ENCODE measurements around the gene RASSF7.
A peak's percentile ranks its signal among the peaks of the same experiment; 100 is the strongest.

The RASSF7 gene

DNA sequence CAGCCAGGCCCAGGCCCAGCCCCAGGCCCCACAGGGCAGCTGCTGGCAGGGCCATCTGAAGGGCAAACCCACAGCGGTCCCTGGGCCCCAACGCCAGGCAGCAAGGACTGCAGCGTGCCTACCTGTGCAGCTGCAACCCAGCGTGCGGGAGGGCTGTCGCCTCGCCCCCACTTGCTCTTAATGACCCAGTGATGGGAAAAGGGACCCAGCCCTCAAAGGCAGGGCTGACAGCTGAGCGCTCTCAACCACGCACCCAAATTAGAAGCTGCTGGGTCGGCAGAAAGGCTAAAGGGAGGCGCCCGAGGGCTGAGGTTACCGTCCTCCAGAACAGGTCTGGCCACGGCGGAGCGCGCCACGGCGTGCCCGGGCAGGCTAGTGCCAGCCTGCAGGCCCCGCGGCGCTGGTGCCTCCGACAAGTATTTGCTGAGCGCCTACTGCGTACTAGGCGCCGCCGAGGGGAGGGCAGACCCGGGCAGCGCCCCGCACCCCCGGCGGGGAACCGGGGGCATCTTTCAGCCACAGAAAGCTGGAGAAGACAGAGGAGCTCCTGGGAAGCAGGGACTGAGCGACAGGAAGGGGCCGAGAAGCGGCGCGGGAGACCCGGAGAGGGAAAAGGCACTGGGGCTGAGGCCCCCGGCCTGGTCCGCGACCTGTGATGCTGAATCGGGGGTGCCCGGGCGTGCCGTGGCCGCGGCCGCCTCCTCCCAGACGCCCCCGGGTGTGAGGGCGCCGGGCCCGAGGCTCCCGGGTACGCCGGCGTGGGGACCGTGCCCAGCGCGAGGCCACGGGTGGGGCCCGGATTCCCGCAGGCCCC lies 26.2 kb upstream of the RASSF7 start:
- peaks cover 27% of the 10 kb centered on the region for H3K36me3 ChIP-seq (ENCODE audit: control insufficient read depth, insufficient read depth, low read length)
- H3K9me3 ChIP-seq (ENCODE audit: control insufficient read depth, insufficient read depth, low read depth, low read length) = no peaks in the 10 kb centered on the region
- peak overlapping the region; percentile 83 for H3K4me3 ChIP-seq (ENCODE audit: low read depth, low read length)
- H3K27ac ChIP-seq (ENCODE audit: low read depth, low read length) = no peak overlapping the region
- peak overlapping the region; percentile 72 for H3K9ac ChIP-seq (ENCODE audit: low read length)
- H3K27me3 ChIP-seq (ENCODE audit: control insufficient read depth, insufficient read depth, low read length) = peaks cover 13% of the 10 kb centered on the region
- peaks cover 9% of the 10 kb centered on the region for H3K4me1 ChIP-seq (ENCODE audit: control insufficient read depth, insufficient read depth, low read length)

DNA sequence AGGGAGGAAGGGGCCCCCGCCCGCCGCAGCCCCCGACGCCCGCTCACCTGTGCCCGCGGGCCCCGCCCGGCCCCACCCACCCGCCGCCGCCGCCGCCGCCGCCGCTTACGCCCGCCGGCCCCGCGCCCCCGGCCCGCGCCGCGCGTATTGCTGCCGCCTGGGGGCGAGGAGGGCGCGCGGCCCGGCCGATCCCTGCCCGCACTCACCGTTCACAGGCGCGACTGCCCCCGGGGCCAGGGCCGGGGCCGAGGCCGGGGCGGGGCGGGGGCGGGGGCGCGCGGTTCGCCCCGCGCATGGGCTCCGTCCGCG lies 25.6 kb upstream of the RASSF7 start:
- Histone ChIP-seq H3K4me3 (ENCODE audit: low read depth, low read length) (peak overlapping the region; percentile 83), H3K9me3 (ENCODE audit: control insufficient read depth, insufficient read depth, low read depth, low read length) (no peaks in the 10 kb centered on the region)

DNA sequence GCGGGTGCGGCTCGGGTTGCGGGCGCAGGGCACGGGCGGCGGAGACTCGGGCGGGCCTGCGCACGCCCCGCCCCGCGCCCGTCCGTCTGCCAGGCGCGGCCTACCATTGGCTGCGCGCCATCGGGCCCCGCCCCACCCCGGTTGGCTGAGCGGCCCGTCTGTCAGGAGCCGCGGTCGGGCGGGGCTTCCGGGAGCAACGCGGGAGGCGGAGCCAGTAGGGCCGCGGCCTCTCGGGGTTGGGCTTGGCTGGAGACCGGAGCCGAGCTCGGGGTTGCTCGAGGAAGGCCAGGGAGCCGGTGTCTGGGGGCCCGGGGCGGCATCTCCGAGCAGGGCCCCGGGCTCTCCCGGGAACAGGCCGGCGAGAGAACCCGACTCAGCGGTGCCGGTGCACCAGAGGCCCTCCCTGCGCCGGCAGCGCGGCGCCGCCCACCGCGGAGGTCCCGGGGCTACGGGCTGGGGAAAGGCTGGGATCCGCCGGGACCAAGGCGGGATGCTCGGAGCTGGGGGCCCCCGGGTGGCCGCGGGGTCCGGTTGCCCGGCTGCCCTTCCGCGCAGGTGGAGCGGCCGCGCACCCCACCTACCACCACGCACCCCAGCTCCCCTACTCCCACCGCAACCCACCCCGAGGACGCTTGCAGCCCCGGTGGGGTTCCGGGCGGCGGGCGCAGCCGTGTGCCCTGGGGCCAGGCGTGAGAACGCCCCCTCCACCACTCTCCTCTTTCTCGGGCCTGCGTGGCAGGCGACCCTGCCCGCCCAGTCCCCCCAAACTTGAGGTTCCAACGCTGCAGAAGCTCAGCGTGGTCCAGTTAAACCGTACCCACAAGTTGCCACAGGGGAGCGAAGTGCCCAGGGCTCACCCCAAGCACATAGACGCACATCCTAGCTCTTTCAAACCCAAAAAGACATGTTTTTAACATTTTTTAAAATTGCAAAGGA lies 25.0 kb upstream of the RASSF7 start, which contains the start of gene HRAS:
HRAS (minus strand) TSS at position 58 of the 936 bp plus-strand sequence.
- peaks cover 27% of the 10 kb centered on the region for H3K36me3 ChIP-seq (ENCODE audit: control insufficient read depth, insufficient read depth, low read length)
- no peaks in the 10 kb centered on the region for H3K9me3 ChIP-seq (ENCODE audit: control insufficient read depth, insufficient read depth, low read depth, low read length)
- H3K4me1 ChIP-seq (ENCODE audit: control insufficient read depth, insufficient read depth, low read length) = peaks cover 9% of the 10 kb centered on the region
- H3K9ac ChIP-seq (ENCODE audit: low read length) = peak within 1 kb of the TSS; percentile 72
- H3K4me3 ChIP-seq (ENCODE audit: low read depth, low read length) = peak within 1 kb of the TSS; percentile 83
- peaks cover 13% of the 10 kb centered on the region for H3K27me3 ChIP-seq (ENCODE audit: control insufficient read depth, insufficient read depth, low read length)
- 0 out of 2 replicates have a peak within 1 kb of the TSS, but pooled peaks have one; percentile 0 for H3K27ac ChIP-seq (ENCODE audit: low read depth, low read length)

More for the DNA sequence above, 25.6 kb upstream of the RASSF7 start:
- Histone ChIP-seq H3K27ac (ENCODE audit: low read depth, low read length) (no peak overlapping the region), H3K9ac (ENCODE audit: low read length) (no peak overlapping the region), H3K36me3 (ENCODE audit: control insufficient read depth, insufficient read depth, low read length) (peaks cover 27% of the 10 kb centered on the region), H3K27me3 (ENCODE audit: control insufficient read depth, insufficient read depth, low read length) (peaks cover 13% of the 10 kb centered on the region), H3K4me1 (ENCODE audit: control insufficient read depth, insufficient read depth, low read length) (peaks cover 9% of the 10 kb centered on the region)

DNA sequence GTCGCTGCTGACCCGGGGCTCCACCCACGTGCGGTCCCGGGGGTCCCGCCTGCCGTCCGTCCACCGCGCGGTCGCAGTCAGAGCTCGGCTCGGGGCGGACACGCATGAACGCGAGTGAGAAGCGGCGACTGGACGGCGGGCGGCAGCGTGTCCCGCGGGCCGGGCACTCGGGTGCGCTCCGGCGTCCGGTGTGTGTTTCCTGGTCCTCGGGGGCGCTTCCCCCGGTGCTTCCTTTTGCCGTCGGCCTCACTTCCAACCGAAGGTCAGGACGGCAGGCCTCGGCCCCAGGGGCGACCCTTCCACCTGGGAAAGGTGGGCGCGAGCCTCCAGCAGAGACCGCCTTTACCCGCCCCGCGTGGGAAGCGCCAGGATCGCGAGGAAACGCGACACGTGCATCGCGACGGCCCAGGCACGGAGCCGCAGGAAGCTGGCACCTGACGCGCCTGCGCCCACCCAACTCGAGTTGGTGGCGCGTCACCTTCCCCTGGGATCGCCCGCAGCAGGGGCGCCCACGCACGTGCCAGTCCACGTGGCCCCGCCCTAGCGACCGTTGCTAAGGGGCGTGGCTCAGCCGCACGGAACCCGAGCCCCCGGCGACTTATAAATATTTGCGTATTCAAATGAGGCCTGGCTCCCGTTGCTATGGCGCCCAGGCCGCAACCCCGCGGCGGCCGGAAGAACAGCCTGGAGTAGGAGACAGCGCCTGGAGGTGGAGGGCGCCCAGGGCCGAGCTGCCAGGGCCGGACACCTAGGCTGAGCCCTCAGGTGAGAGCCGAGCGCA lies 23.7 kb upstream of the RASSF7 start, which contains the start of gene LRRC56:
LRRC56 (plus strand) TSS at position 687 of the 781 bp plus-strand sequence. CDS start 3,158 bp downstream, outside the sequence.
- peak within 1 kb of the TSS; percentile 57 for H3K4me3 ChIP-seq (ENCODE audit: low read depth, low read length)
- no peaks in the 10 kb centered on the region for H3K9me3 ChIP-seq (ENCODE audit: control insufficient read depth, insufficient read depth, low read depth, low read length)
- H3K4me1 ChIP-seq (ENCODE audit: control insufficient read depth, insufficient read depth, low read length) = peaks cover 9% of the 10 kb centered on the region
- peaks cover 20% of the 10 kb centered on the region for H3K36me3 ChIP-seq (ENCODE audit: control insufficient read depth, insufficient read depth, low read length)
- H3K27ac ChIP-seq (ENCODE audit: low read depth, low read length) = no peak within 1 kb of the TSS
- H3K27me3 ChIP-seq (ENCODE audit: control insufficient read depth, insufficient read depth, low read length) = peaks cover 13% of the 10 kb centered on the region
- peak within 1 kb of the TSS; percentile 61 for H3K9ac ChIP-seq (ENCODE audit: low read length)

DNA sequence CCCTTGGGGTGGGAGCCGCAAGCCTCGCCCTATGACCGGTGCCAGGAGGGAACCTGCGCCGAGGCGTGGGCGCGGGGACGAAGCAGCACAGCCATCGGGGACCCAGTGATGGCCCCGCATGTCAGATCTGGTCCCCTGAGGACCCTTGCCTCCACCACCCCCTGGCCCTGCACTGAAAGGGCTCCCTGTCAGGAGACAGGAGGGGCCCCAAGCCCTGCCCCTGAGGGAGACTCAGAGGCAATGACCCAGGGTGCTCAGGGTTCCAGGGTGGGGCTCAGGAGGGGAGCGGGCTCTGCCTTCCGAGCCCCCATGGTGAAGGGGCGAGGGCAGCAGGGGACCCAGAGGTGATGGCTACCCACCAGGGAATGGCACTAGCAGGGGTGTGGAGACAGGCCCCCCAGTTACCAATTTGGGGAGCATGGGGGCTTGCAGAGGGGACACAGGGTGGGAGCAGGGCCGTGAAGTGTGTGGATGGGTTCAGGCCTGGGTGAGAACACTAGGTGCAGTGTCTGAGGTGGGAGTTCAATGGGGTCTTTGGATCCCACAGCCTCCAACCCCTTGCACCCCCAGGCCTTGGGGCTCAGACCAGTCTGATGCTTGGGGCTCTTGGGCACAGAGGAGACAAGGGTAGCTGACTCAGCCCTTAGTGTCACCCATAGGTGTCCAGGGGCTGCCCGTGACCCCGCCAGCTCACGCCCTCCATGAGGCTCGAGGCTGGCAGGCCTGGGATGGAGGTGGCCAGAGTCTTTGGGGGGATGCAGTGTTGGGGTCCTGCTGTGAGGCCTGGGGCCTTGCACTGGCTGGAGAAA lies 22.9 kb upstream of the RASSF7 start:
- H3K9ac ChIP-seq (ENCODE audit: low read length) = no peak overlapping the region
- peaks cover 12% of the 10 kb centered on the region for H3K36me3 ChIP-seq (ENCODE audit: control insufficient read depth, insufficient read depth, low read length)

DNA sequence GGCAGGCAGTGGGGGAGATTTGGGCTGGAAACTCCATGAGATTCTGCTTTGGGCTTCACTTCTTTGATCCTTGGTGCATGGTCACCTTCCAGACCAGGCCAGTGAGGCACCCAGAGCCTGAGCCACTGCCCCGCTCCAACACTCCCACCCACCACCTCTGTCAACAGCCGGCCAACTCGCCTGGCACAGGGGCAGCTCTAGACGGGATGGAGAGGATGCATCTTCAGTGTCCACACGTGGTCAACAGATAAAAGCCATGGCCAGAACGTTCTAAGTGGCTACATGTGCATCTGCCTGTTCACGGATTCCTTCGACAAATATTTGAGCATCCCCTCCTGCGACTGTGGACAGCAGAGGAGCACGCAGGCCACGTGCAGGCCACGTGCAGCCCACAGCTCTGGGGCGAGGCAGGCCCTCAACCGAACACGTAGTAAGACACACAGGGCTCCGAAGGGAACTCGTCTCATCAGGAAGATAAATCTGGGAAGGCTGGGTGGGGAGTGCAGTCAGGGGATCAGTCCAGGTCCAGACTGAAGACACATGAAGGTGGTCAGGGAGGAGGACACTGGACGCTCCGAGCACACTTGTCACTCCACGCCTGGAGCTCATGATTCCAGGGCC lies 22.2 kb upstream of the RASSF7 start:
- H3K27me3 ChIP-seq (ENCODE audit: control insufficient read depth, insufficient read depth, low read length) = peaks cover 13% of the 10 kb centered on the region
- no peak overlapping the region for H3K9ac ChIP-seq (ENCODE audit: low read length)
- H3K4me1 ChIP-seq (ENCODE audit: control insufficient read depth, insufficient read depth, low read length) = peaks cover 9% of the 10 kb centered on the region
- H3K9me3 ChIP-seq (ENCODE audit: control insufficient read depth, insufficient read depth, low read depth, low read length) = no peaks in the 10 kb centered on the region
- H3K36me3 ChIP-seq (ENCODE audit: control insufficient read depth, insufficient read depth, low read length) = peaks cover 5% of the 10 kb centered on the region
- H3K27ac ChIP-seq (ENCODE audit: low read depth, low read length) = no peak overlapping the region
- H3K4me3 ChIP-seq (ENCODE audit: low read depth, low read length) = no peak overlapping the region

More for the DNA sequence above, 22.9 kb upstream of the RASSF7 start:
- Histone ChIP-seq H3K4me3 (ENCODE audit: low read depth, low read length) (peak overlapping the region; percentile 57), H3K27ac (ENCODE audit: low read depth, low read length) (no peak overlapping the region), H3K4me1 (ENCODE audit: control insufficient read depth, insufficient read depth, low read length) (peaks cover 9% of the 10 kb centered on the region), H3K27me3 (ENCODE audit: control insufficient read depth, insufficient read depth, low read length) (peaks cover 13% of the 10 kb centered on the region), H3K9me3 (ENCODE audit: control insufficient read depth, insufficient read depth, low read depth, low read length) (no peaks in the 10 kb centered on the region)

DNA sequence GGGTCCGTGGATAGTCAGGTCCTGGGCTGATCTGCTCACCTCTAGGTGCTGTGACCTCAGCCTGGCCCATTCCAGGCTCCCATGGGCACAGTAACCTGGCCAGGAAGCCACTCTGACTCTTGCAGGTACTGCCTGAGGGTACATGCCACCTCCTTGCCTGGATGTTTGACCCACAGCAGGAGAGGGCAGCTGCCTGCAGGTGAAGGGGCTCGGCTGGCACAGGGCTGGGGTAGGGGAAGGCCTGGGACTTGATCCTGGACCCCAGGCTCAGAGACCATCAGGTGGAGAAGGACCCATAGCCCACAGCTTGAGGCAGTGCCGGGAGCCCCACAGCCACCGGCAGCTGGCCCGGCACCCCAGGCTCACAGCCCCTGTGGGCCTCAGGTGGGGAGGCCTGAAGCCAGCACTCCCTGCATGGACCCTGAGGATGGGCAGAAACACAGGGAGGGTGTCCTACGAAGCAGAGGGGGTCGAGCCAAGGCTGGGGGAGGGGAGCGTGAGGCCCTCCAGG lies 20.7 kb upstream of the RASSF7 start:
- peaks cover 13% of the 10 kb centered on the region for H3K27me3 ChIP-seq (ENCODE audit: control insufficient read depth, insufficient read depth, low read length)
- no peak overlapping the region for H3K9ac ChIP-seq (ENCODE audit: low read length)
- no peak overlapping the region for H3K4me3 ChIP-seq (ENCODE audit: low read depth, low read length)
- H3K4me1 ChIP-seq (ENCODE audit: control insufficient read depth, insufficient read depth, low read length) = peaks cover 6% of the 10 kb centered on the region
- H3K9me3 ChIP-seq (ENCODE audit: control insufficient read depth, insufficient read depth, low read depth, low read length) = no peaks in the 10 kb centered on the region
- no peak overlapping the region for H3K27ac ChIP-seq (ENCODE audit: low read depth, low read length)
- no peaks in the 10 kb centered on the region for H3K36me3 ChIP-seq (ENCODE audit: control insufficient read depth, insufficient read depth, low read length)

DNA sequence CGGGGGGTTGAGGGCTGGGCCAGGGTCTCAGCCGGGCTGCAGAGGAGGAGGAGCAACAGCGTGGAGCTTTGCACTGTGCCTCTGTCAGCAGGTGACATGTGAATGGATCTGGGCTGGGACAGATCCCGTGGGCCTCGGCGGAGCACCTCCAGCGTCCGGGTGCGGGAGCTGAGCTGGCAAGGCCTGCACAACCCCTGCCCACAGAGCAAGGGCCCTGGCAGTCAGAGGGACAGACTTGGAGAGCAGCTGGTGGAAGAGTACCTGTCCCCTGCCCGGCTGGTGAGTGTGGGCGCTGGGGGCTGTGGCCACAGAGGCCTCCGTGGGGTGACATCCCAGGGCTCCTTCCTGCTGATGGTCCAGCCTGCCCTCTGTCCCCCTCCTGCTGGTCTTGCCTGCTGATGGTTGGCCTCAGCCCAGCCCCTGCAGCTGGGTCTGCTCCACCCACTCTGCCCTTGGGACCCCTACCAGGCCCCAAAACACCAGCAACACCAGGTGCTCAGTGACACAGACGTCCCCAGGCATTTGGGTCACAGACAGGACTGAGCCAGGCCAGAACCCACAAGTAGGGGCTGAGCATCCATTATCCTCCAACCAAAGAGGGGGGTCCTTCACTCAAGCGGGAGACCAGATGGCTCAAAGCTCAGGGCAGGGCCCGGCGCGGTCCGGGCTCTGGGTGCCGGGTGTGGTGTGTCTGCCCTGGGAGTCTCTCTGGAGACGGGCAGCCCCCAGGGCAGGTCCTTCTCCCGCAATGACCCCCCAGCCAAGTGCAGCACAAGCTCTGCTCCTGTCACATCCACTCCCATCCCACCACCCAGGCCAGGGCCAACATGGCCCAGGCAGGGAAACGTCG lies 20.0 kb upstream of the RASSF7 start:
- no peak overlapping the region for H3K9ac ChIP-seq (ENCODE audit: low read length)
- peaks cover 6% of the 10 kb centered on the region for H3K4me1 ChIP-seq (ENCODE audit: control insufficient read depth, insufficient read depth, low read length)
- no peaks in the 10 kb centered on the region for H3K36me3 ChIP-seq (ENCODE audit: control insufficient read depth, insufficient read depth, low read length)
- no peak overlapping the region for H3K4me3 ChIP-seq (ENCODE audit: low read depth, low read length)
- H3K9me3 ChIP-seq (ENCODE audit: control insufficient read depth, insufficient read depth, low read depth, low read length) = no peaks in the 10 kb centered on the region
- peaks cover 13% of the 10 kb centered on the region for H3K27me3 ChIP-seq (ENCODE audit: control insufficient read depth, insufficient read depth, low read length)
- H3K27ac ChIP-seq (ENCODE audit: low read depth, low read length) = no peak overlapping the region

DNA sequence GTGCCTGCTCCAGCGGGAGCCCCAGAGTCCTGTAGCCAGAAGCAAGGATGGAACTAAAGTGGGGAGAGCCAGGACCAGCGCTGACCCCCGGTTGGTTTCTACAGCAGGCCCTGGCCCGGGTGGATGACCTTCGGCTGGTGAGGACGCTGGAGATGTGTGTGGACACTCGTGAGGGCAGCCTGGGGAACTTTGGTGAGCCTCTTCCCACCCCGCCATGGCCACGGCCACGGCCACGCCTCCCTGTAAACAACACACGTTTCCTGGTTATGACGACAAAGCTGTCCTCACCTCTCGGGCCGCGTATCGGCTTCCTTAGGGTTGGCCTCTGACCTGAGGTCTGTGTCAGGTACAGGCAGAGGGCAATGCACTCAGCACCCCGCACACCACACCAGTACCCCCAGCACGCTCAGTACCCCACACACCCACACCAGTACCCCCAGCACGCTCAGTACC lies 19.3 kb upstream of the RASSF7 start:
- no peaks in the 10 kb centered on the region for H3K36me3 ChIP-seq (ENCODE audit: control insufficient read depth, insufficient read depth, low read length)
- no peak overlapping the region for H3K4me3 ChIP-seq (ENCODE audit: low read depth, low read length)
- peaks cover 12% of the 10 kb centered on the region for H3K27me3 ChIP-seq (ENCODE audit: control insufficient read depth, insufficient read depth, low read length)
- no peak overlapping the region for H3K27ac ChIP-seq (ENCODE audit: low read depth, low read length)
- H3K4me1 ChIP-seq (ENCODE audit: control insufficient read depth, insufficient read depth, low read length) = peaks cover 6% of the 10 kb centered on the region
- no peaks in the 10 kb centered on the region for H3K9me3 ChIP-seq (ENCODE audit: control insufficient read depth, insufficient read depth, low read depth, low read length)
- no peak overlapping the region for H3K9ac ChIP-seq (ENCODE audit: low read length)

Measured in HUES6 (cell line).